ENCODE measurements around the gene RPRD1A. TPM values are rescaled to one million over a fixed set of nuclear protein-coding genes. Genes with fewer than 3 reads are reported as not detected.

Gene RPRD1A
- total RNA-seq, 2 experiments from 2014 or later = 24.7 to 25.1 TPM

GRCh38 chr18:35941299-35941698, 126.1 kb downstream of the RPRD1A start:
- CTCF ChIA-PET = interaction anchor here (1.3 kb wide), 1 partner anchor 9 kb away, joined by 4 read pairs; no protein-coding TSS in a partner anchor
- POLR2A ChIA-PET = no interaction called here

Other genes with a start within 250 kb of the RPRD1A start
- 10 to 100 TPM; 43.2 to 43.5 TPM for gene SLC39A6, start 61.8 kb upstream of the RPRD1A start, total RNA-seq
- 10 to 100 TPM; 83.8 to 85.6 TPM for gene ELP2, start 62.3 kb upstream of the RPRD1A start, total RNA-seq
- under 1 TPM; 0.19 to 0.29 TPM for gene MOCOS, start 119.9 kb upstream of the RPRD1A start, total RNA-seq
- not detected for gene FHOD3, start 230.2 kb upstream of the RPRD1A start, total RNA-seq

Data from activated CD8-positive, alpha-beta memory T cell treated with anti-CD3 and anti-CD28 coated beads for 36 hours (primary cell).